Right kidney (tissue), 1 donor: ENCODE results near the gene DHFR2.
"Not testable (repeated sequence)": the region's sequence is repeated elsewhere in the genome, so short reads cannot be mapped to it uniquely, and the experiment has no call there.

Source experiments
- DNase-seq: peaks from one replicate; pipeline ENCODE4 v3.0.0-alpha.2; 2016

DHFR2 gene

DNA sequence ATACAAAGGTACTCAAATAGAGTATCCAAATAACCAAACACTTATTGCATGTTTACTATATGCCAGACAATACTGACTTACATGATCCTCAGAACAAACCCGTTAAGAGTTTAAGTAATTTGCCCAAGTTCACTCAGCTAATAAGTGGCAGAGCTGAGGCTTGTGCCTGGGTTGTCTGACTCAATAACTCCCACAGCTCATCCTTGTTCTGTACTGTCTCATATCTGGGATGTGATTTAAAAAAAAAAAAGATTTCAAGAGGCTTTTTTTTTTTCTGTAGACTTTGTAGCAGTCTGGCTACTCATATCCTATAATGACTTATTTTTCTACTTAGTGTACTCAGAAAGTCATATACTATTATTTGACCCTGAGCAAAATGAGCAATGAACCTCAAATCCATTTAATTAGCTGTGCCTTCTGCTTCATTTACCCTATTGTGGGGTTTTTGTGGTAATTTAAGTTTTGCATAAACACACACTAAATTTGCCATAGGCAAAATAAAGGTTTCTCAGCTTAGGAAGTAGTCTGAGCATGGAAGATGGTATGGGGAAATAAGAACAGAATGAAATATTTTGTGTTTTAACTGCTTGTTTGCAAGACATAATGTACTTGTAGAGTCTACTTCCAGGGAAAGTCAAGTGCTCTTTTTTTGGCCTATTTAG is 3.2 kb upstream of the DHFR2 start:
- DNase-seq, result no peak

DNA sequence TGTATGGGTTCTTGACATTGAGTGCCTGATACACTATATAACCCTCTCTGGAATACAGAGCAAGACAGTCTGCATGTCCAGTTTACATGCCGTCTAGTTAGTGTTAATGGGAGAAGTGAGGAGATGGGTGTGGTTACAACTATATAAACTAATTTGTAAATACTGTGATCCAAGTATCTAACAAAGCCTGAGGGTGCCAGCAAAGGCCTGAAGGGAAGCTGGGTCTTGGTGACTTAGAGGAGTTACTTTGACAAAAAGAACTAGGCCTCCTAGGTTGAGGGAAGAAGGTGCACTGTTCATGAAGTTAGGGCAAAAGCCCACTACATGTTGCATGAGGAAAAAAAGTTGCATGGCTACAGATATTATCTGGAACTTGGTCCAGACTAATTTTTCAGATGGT is 2.4 kb upstream of the DHFR2 start:
- no peak for DNase-seq

DNA sequence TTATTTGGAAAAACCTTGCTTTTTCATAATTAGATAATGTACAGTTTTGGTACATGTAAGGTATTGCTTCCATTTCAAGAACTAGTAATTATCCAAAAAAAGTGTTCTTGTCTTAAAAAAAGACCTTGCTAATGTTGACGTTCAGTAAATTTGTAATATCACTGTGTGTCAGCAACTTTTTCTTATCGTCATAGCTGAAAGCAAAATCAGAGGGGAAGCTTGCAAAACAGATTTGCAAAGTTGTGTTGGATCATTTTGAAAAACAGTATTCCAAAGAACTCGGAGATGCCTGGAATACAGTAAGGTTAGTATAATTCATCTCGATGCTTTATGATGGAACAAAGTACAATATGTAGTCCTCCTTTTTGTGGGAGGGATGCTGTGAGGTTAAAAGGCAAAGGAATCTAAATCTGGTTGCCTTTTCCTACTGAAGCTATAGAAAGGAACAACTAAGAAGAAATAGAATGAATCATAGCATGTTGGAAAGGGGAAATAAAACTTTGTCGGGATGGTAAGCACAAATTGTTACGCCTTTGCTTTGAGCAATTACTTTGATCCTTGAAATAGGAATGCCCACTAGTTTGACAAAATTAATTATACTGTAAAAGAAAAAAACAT is 1.6 kb upstream of the DHFR2 start:
- no peak for DNase-seq

DNA sequence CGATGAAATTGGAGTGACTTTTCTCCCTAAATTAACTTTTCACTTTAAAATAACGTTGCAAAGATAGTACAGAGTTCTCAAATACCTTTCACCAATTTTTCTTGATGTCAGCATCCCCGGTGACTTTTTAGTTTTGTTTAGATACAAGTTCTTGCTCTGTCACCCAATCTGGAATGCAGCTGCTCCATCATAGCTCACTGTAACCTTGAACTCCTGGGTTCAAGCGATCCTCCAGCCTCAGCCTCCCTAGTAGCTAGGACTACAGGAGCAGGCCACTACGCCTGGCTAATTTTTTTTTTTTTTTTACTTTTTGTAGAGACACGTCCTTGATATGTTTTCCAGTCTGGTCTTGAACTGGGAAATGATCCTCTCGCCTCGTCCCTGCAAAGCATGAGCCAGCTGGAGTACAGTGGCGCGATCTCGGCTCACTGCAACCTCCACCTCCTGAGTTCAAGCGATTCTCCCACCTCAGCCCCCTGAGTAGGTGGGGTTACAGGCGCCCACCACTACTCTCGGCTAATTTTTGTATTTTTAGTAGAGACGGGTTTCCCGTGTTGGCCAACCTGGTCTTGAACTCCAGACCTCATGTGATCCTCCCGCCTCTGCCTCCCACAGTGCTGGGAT is 892 bp upstream of the DHFR2 start:
- no peak for DNase-seq

DNA sequence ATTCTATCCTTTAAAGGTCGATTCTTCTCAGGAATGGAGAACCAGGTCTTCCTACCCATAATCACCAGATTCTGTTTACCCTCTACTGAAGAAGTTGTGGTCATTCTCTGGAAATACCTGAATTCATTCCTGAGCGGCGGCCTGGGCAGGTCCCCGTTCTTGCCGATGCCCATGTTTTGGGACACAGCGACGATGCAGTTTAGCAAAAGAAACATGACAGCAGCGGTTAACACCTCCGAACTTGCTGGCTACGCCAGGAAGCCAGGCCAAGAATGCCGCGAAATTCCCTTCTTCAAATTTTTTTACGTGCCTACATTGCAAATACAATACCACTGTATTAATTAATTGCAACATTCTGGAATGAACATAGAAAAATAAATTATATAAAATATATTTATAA is 1.4 kb downstream of the DHFR2 start:
- no peak for DNase-seq

DNA sequence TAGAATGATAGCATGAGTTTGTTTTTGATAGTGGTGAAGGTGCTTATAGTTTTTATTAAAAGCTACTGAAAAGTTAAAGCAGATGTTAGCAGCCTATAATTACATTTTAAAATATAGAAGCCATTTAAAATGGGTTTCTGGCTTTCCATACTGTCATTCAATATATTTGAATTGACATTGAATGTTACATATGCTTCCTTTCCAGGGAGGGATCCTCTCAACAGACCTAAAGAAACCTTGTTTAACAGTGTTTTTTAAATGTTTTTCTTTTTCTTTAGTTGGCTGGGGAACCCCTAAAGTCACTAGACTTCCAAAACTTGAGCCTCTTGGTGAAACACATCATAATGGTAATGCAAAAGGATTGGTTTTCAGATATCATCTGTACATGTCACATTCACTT is 12.2 kb downstream of the DHFR2 start:
- no peak for DNase-seq

DNA sequence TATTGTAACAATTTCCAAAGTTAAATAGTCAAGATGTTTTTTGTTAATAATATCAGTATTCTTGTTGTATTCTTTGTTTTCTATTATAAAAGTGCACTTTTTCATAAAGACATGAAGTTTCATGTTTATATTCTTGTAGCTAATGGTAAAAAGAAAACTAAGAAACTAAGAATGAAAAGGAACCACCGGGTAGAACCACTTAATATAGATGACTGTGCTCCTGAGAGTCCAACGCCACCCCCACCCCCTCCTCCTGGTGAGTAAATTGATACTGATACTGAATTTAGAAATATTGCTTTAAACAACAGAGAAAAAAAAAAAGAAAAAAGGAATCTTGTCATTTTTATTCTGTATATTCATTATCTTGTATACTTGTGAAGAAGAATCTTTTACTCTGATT is 13.4 kb downstream of the DHFR2 start:
- no peak for DNase-seq

DNA sequence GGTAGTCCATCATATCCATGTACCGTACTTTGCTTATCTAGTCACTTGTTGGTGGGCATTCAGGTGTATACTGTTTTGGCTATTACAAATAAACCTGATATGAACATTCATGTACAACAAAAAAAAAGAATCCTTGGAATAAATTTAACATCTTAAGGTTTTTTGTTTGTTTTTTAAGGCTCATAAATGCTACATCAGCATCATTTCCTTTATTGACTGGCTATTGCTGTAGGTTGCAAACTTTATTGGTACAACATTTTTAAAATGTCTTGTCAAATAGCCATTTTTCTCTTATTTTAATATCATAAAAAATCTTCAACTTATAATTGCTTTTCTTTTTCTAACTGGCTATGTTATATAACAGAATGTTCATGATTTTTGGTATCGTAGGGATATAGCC is 16.2 kb downstream of the DHFR2 start:
- DNase-seq, result no peak

DNA sequence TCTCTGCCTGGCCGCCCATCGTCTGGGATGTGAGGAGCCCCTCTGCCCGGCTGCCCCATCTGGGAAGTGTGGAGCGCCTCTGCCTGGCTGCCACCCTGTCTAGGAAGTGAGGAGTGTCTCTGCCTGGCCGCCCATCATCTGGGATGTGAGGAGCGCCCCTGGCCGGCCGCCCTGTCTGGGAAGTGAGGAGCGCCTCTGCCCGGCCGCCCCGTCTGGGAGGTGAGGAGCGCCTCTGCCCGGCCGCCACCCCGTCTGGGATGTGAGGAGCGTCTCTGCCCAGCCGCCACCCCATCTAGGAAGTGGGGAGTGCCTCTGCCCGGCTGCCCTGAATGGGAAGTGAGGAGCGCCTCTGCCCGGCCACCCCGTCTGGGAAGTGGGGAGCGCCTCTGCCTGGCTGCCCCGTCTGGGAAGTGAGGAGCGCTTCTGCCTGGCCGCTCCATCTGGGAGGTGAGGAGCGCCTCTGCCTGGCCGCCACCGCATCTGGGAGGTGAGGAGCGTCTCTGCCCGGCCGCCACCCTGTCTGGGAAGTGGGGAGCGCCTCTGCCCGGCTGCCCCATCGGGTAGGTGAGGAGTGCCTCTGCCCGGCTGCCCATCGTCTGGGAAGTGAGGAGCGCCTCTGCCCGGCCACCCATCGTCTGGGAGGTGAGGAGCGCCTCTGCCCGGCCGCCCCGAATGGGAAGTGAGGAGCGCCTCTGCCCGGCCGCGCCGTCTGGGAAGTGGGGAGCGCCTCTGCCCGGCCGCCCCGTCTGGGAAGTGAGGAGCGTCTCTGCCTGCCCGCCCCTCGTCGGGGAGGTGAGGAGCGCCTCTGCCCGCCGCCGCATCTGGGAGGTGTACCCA is 18.4 kb downstream of the DHFR2 start:
- DNase-seq, result not testable (repeated sequence)

DNA sequence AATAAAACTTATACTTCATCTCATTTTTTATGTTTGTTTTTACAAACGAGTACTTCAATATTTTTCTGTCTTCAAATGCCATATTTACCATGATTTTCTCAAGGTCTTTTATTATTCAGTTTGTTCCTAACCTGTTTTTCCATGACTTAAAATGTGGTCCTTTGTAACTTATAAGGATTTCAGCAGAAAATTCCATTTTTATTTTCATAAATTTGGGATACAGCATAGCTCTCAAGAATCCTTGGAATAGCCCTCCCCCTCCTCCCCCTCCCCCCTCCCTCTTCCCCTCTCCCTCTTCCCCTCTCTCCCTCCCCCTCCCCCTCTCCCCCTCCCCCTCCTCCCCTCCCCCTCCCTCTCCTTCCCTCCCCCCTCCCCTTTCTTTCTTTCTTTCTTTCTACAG is 19.4 kb downstream of the DHFR2 start:
- DNase-seq, result no peak

DNA sequence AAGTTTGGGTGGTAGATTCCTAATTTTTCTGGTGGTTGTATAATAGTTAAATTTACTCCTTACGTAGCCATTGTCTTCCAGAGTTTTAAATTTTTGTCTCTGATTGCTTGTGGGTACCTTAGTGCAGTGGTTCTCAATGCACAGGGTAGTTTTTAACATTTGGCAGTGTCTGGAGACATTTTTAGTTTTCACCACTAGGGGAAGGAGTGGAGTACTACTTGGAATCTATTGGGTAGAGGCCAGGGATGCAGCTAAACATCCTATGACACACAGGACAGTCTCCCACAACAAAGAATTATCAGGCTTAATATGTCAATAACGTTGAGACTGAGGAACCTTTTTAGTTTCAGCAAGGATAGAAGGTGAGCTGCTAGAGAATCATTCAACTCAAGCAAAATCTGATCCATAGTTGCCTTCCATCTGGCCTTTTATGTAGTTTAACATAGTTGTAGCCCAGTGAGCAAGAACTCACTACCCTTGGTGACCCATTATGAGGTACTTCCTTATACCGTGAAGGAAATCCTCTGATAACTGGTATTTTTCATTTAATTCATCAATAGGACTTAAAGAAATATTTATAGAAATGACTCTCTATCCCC is 25.7 kb downstream of the DHFR2 start:
- no peak for DNase-seq

DNA sequence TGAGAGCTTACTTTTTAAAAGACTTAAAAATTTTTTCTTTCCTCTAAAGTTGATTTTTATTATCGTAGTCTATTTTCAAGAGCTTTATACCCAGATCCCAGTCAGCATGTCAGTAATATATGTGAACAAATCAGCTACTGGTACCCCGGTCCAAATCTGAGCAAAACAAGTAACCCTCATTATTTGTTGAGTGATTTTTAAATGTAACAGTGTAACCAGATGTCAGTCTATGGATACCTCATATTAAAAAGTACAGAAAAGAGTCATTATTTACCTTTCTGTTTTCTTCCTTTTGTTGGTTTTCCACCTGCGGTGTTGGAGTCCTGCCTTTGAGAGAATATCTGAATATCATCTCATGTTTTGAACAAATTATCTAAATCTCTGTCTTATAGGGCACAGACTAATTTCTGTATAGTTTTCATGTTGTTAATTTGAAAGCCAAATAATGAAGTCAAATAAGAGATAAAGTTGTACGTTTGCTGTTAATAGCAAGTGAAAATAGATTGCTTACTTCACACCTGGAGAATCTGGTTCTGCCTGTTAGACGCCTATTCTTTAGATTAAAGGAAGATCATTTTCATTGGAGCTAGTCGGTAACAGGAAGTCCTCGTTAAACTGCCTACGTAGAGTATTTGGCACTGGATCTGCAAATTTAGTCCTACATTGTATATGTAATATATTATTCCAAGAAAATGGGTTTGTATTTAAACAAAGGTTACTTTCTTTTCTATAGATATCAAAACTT is 34.5 kb downstream of the DHFR2 start, which contains the start of gene STX19:
STX19 (minus strand) TSS at position 505 of the 745 bp plus-strand sequence. CDS start 13,328 bp downstream, outside the sequence.
- DNase-seq, result no peak

DNA sequence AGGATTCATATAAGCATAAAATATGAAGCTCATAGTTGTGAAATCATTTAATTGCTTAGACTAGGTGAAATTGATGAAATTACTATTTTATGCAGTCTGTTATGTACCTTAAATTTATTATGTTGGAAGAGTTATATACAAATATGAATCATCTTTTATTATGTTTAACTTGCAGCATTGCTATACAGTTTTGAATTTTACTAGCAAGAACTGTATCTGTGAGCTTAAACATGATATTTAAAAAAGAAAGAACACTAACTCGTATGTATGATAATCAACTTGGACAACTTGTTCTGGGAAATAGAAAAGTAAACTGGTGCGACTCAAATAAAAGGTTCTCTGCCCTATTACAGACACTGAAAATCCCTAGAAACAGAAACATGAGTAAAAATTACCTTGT is 36.1 kb downstream of the DHFR2 start:
- no peak for DNase-seq

DNA sequence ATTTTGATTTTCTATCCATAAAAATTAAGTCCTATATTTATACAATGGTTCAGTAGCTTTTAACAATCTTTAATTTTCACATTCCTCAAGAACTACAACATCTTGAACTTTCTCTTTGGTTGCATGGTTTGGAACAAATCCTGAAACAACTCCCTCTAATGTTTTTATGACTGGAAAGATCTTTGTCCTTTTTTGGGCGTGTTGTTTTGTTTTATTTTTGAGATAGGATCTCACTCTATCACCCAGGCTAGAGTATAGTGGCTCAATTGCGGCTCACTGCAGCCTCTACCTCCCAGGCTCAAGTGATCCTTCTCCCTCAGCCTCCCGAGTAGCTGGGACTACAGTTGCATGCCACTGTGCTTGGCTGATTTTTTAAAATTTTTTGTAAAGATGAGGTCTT is 38.3 kb downstream of the DHFR2 start:
- DNase-seq, result no peak

DNA sequence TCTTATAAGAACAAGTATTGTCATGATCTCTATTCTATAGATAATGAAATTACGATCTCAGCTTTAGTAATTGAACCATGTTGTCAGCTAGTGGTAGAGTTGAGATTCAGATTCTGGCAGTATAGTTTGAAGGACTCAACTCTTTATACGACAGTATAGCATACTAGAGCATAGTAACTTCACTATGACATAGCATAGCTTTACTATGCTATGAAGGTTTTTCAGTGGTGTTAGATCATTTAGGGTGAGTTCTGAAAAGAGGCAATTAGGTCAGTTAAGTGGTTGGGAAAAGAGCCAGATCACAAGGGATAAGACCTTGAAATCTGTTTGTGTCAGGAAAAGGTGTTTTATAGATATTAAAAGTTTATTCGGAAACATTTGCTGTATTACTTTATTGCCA is 42.4 kb downstream of the DHFR2 start:
- no peak for DNase-seq

DNA sequence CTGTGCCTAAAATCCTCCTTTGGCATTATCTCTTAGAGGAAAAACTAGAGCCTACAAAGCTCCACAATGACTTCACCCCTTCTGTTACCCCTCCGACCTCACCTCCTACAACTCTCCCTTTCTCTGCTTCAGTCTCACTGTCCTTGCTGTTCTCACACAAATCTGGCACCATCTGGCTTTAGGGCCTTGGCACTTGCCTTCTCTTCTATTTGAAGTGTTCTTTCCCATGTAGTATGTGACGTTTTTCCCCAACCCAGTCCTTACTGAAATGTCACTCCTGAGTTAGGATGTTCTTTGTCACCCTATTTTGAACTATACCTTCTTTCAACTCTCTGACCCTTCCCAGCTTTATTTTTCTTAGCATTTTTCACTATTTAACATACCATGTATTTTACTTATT is 43.1 kb downstream of the DHFR2 start:
- DNase-seq, result no peak

DNA sequence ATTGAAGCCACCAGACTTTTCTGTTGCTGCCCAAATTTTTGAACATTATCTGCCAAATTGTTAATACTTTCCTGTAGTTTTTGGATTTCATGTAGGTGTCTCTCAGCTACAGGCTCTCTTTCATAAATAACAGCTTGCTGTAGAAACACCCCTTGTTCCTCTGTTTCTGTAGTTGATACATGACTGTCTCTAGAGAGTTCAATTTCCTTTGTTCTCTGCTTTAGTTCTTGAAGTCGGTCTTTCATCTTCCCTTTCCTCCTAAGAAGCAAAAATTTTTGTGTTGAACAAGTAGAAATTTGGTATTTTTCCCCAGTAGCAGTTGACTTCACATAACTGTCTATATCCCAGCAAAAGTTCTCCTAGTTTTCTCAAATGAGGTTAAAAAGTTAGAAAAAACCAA is 47.7 kb downstream of the DHFR2 start:
- DNase-seq, result no peak

DNA sequence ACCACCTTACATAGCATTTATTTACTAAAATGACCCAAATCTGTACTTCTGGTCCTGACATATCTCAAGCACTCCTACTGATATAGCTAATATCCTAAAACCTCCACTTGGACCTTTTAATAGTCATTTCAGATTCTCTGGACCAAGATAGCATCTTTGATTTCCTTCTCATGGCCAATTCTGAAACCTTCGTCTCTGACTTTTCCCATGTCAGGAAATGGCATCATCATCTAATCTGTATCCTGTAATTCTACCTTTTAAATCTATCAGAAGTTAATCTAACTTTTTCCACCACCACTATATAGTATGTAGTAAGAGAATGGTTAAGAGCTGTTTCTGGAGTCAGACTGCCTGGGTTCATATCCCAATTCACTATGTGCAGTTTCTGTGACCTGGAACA is 50.5 kb downstream of the DHFR2 start:
- no peak for DNase-seq

DNA sequence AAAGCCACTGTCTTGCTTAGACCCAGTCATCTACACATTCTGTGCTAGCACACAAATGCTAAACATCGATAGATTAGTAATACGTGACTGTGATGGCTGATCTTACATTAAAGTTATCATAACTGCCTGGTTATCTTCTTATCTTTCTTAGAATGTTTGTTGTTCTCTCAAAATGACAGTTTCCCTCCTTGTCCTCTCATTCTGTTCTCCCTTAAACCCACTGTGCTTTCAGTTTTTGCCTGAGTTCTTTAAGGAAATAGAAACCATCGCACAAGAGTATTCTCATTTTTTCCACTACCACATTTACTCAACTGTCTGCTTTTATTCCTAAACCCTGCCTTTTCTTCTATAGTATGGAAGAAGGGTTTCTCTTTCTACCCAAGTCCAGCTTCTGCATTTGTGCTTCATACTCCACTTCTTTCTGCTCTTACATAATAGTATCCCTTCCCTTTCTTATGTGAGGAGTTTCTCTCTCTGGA is 51.4 kb downstream of the DHFR2 start:
- DNase-seq, result no peak

DNA sequence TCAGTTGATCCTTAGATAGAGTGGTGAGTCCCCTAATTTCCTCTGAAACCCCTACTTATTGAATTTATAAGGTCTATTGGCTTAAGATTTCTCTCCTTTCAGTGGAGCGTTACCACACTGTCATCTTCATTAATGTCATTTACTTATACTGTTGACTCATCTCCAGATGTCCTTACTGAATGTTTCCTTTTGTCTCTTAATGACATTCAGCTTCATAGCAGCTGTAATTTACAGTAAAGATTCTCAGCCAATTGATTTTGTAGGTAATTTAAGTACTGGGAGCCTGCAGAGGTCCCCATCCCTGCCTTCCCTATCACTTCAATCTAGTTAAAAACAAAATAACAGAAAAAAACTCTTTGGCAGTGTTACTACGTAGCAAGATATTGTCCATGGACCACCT is 53.1 kb downstream of the DHFR2 start:
- DNase-seq, result no peak

DNA sequence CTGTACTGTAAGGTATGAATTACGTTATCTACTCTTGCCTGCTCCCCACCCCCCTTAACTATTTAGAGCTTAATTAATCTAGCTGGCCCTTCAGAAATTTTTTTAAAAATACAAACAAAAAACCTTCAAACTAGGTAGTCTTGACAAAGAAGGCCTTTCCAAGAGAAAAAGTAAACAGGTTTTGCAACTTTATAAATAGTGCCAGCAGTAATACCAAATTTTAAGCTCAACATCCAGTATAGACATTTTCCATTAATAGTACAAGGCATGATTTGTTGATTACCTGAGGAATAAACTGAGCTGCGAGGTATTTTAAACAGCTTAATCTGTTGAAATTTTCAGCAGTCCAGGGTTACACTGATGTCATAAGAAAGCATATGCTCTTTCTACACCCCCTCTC is 54.5 kb downstream of the DHFR2 start:
- DNase-seq, result no peak
